ENCODE results near the gene DUSP22. TPM values are rescaled to one million over a fixed set of nuclear protein-coding genes. Genes with fewer than 3 reads are reported as not detected.
A peak's percentile ranks its signal among the peaks of the same experiment; 100 is the strongest.
"Not testable (repeated sequence)": the region's sequence is repeated elsewhere in the genome, so short reads cannot be mapped to it uniquely, and the experiment has no call there.

DUSP22 gene
- total RNA-seq, 1 donor = 43.4 TPM

- no peak for DNase-seq (ENCODE audit: low read depth in 2 of 3, low spot score in 2 of 3)
These were observed 30.8 kb downstream of the DUSP22 start for GRCh38 chr6:322940-323729.

DNA sequence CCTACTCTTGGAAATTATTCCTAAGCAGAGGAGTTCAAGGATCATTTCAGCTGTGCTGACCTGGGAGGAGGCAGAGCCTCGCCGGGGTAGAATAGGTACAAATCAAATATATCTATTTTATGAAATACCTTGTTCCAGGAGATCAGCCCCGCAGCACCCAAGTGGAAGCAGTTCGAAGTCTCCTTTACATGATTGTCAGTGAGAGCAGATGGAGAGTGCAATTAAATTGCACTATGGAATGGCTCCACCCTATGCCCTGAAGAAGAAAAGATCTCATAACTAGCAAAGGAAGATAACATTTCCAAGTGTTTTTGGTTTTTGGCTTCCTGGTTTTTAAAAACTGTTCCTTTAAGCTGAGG, 31.4 kb downstream of the DUSP22 start:
- no peak for DNase-seq (ENCODE audit: low read depth in 2 of 3, low spot score in 2 of 3)

DNA sequence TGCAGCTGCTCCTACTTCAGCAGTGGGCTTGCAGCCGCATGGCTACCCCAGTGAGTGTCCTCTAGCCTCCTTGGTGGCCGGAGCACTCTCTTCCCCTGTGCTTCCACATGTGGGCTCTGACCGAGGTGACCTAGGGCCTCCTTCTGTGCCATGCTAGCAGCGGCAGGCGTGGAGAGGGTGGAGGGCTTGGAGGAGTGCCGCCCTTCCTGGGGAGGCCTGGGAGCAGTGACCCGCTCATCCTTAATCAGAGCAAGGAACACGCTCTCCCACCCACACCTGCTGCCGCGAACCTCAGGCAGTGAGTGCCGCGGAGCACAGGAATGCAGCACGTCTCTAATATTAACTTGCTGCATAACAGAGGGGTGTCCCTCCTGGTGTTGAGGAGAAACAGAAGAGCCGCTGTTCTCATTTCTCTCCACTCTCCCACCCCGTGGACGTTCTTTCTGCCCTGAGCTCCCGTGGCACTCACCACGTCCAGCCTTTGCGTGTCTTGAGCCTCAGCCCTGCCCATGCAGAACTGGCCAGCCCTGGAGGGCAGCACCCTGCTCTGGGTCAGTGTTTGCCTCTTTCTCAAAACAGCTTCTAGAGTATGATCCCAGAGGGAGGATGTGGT, 31.9 kb downstream of the DUSP22 start:
- no peak for DNase-seq (ENCODE audit: low read depth in 2 of 3, low spot score in 2 of 3)

DNA sequence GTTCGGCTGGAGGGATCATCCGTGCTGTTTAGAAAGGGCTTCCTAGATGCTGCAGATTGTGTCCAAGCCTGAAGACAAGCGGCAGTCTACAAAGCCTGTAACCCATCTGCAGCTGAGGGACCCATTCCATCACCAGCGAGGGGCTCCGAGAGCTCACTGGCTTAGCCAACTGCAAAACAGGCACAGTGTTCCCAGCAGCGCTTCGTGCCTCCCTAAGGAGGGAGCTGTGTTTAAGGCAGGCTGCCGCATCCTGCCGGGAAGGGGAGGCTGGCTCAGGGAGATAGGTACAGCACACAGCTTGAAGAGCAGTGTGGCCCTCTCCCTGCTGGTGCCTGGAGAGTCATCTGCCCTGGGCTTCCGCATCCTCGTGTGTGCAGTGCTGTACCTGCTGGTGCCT, 32.4 kb downstream of the DUSP22 start:
- no peak for DNase-seq (ENCODE audit: low read depth in 2 of 3, low spot score in 2 of 3)

DNA sequence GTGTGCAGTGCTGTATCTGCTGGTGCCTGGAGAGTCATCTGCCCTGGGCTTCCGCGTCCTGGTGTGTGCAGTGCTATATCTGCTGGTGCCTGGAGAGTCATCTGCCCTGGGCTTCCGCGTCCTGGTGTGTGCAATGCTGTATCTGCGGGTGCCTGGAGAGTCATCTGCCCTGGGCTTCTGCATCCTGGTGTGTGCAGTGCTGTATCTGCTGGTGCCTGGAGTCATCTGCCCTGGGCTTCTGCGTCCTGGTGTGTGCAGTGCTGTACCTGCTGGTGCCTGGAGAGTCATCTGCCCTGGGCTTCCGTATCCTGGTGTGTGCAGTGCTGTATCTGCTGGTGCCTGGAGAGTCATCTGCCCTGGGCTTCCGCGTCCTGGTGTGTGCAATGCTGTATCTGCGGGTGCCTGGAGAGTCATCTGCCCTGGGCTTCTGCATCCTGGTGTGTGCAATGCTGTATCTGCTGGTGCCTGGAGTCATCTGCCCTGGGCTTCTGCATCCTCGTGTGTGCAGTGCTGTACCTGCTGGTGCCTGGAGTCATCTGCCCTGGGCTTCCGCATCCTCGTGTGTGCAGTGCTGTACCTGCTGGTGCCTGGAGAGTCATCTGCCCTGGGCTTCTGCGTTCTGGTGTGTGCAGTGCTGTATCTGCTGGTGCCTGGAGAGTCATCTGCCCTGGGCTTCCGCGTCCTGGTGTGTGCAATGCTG, 33.0 kb downstream of the DUSP22 start:
- DNase-seq (ENCODE audit: low read depth in 2 of 3, low spot score in 2 of 3) = not testable (repeated sequence)

DNA sequence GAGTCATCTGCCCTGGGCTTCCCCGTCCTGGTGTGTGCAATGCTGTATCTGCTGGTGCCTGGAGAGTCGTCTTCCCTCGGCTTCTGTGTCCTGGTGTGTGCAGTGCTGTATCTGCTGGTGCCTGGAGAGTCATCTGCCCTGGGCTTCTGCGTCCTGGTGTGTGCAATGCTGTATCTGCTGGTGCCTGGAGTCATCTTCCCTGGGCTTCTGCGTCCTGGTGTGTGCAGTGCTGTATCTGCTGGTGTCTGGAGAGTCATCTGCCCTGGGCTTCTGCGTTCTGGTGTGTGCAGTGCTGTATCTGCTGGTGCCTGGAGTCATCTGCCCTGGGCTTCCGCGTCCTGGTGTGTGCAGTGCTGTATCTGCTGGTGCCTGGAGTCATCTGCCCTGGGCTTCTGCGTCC, 33.8 kb downstream of the DUSP22 start:
- not testable (repeated sequence) for DNase-seq (ENCODE audit: low read depth in 2 of 3, low spot score in 2 of 3)

DNA sequence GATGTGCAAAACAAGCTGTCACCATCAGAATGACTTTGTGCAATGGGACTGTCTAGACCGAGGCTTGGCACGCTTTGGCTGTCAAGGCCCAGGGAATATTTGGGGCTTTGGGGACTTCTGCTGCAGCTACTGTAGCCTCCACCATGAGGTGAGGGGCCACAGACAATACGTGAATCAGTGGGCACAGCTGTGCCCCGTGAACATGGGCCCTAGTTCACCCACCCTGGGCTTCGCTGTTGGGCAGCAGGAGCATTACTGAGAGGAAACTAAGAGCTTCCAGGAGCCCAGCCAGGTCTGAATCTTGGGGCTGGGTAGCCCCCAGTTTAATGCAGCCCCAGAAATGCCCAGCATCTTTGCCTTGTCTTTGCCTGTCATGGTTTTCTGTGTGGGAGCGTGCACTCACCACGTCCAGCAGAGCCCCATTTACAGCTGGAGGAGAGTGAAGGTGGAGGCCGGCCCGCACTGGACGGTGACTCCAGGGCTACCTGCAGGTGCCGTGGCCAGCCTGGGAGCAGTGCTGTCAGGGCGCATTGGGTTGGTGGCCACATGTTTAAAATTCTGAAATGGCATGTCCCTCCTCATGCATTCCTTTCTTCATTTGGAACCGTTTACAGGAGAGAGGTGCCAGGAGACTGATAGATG, 34.7 kb downstream of the DUSP22 start:
- DNase-seq (ENCODE audit: low read depth in 2 of 3, low spot score in 2 of 3) = no peak

GRCh38 chr6:327538-328116, 35.3 kb downstream of the DUSP22 start:
- no peak for DNase-seq (ENCODE audit: low read depth in 2 of 3, low spot score in 2 of 3)

DNA sequence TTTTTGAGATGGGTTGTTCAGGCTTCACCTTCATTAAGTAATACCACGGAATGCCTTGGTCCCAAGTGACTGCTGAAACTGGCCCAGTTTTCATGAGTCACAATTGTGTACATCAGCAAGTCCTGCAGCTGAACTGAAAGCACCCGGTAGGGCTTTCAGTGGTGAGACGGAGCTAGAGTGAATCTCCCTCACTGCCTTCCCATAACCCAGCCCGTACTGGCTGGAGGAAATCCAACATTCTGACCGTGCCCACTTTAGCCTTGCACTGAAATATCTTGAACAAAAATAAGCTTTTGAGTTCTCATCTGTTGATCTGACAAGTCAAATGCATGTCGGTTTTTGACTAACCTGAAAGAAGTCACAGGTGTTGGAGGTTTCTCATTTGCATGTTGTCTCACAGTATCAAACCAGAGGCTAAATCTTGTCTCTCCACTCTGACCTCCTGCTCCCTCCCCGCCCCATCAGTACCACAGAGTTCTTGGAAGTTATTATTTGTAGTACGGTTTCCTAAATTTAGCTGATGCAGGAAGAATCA, 35.9 kb downstream of the DUSP22 start:
- DNase-seq (ENCODE audit: low read depth in 2 of 3, low spot score in 2 of 3) = no peak

- no peak for DNase-seq (ENCODE audit: low read depth in 2 of 3, low spot score in 2 of 3)
These were observed 36.6 kb downstream of the DUSP22 start for GRCh38 chr6:328924-329323.

DNA sequence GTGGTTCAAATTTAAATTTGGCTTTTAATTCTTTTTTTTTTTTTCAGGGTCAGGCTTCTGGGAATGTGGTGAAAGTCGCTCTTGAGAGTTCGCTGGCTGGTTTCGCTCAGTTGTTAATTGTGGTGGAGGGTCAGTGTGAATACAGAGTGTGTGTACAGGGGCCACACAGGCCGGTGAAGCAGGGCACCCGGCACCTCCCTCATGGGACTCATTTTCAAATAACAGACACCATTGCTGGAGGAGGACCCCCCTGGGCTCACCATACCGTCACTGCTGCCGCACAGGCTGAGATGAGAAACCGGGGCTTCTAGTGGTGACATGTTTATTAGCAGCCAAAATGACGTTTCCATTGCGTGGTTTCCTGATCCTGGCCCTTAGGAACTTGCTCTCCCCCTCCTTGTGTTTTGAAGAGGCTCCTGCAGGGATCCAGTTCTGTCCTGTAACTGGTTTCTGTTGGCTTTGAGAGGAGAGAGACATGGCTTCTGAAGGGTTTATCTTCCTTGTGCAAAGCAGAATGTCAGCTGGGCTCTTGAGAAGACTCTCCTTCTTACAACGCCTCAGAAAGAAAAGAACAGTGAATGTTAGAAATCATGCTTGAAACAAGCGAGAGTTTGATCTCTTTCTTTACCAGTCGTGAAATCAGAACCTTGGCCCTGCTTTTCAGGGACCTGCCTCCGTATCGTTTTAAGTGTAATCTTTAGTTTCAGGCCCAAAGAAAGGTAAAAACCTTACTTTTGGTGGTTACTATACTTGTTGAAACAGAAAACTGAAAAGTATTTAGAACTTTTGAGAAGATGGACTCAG, 37.8 kb downstream of the DUSP22 start:
- peak in 2 of 3 donors; percentile 35 to 47 for DNase-seq (ENCODE audit: low read depth in 2 of 3, low spot score in 2 of 3)

DNA sequence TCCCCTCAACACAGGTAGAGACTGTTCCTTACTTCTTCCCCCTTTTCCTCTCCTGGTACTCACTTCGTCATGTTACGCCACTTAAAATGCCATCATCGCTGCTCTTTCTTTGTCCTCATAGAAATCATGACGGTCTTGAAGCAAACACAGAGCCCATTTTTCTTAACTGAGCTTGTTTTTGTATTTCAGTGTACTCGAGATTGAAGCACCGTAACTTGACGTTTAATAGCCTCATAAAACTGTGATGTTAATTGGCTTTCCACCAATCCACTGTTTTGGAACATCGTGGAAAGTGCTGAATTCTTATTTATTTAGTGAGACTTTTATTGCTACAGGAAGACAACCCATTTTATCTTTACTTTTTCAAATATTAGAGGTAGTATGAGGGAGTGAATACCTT, 38.7 kb downstream of the DUSP22 start:
- no peak for DNase-seq (ENCODE audit: low read depth in 2 of 3, low spot score in 2 of 3)

- no peak for DNase-seq (ENCODE audit: low read depth in 2 of 3, low spot score in 2 of 3)
These were observed 39.6 kb downstream of the DUSP22 start for GRCh38 chr6:331622-332521.

GRCh38 chr6:332671-333070, 40.4 kb downstream of the DUSP22 start:
- no peak for DNase-seq (ENCODE audit: low read depth in 2 of 3, low spot score in 2 of 3)

DNA sequence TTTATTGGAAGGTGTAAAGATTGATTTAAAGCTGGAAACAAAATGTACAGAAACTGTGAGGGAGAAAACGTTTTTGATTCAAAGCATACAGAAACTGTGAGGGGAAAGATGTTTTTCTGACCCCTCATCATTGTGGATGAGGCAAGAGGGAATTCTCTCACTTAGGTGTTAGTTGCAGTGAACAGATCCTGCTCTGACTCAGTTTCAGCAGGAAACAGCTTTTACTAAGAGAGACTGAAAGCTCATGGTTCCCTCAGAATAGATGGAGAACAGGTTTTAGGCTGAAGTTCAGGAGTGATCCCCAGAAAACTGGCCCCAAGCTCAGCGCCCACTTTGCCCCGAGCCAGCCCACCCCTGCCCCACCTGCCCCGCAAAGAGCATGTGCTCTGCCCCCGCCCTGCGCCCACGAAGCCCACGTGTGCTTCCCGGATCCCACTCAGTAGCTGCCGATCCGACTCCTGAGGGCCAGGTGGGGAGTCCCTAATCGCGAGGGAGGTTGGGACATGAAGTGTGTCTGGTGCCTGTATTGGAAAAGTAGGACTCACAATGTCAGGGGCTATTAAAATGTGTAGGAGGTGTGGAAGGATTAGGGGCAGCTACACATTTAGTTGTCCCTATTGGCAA, 41.2 kb downstream of the DUSP22 start:
- no peak for DNase-seq (ENCODE audit: low read depth in 2 of 3, low spot score in 2 of 3)

DNA sequence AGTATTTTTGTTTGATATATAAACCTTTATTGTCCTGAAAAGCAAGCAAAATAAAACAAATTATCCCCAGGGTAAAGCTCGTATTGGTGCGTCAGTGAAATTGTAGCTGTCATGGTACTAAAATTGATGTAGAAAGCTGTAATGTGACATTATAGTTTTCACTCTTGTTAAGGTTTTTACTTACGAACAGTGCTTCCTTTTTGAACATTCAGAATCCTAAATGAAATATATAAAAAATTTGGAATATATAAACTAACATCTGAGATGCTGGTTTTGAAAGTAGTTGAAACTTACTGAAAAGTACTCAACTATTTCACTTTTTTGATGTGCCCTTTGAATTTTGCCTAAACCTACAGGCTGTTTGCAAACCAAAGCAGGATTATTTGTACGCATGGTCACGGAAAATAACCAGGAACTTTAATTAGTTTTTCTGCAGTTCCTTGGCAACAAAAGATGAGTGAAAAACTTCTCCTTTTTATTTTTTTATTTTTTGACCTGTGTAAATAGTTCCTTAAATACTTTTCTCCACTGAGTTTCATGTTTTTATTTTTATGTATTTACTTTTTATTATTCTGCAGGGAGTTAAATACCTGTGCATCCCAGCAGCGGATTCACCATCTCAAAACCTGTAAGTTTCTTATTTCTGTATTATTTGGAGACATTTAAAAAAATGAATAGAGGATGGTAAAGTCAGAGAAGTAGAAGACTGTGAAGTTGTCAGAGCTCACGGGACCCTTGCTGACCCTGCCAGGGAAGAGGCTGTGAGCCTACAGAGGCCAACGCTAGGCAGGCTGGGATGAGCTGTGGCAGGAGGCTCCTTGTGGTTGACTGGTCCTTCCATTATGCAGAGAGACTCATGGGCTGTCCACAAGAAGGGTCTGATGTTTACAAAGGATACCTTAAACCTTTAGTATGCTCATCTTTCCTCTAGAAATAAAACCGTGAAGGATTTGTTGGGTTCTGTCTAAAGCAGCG, 42.5 kb downstream of the DUSP22 start:
- peak in 1 of 3 donors; percentile 23 for DNase-seq (ENCODE audit: low read depth in 2 of 3, low spot score in 2 of 3)

- no peak for DNase-seq (ENCODE audit: low read depth in 2 of 3, low spot score in 2 of 3)
These were observed 43.3 kb downstream of the DUSP22 start for GRCh38 chr6:335572-335971.

All from hematopoietic multipotent progenitor cell (in vitro differentiated cells).